ENCODE data around the gene NLK. TPM values are rescaled to one million over a fixed set of nuclear protein-coding genes. Genes with fewer than 3 reads are reported as not detected.

NLK gene
- total and polyA plus RNA-seq, 8 donors, result 9.8 to 16.7 (median 13.5) TPM

- Histone ChIP-seq H3K4me1 (no peaks in the 10 kb centered on the region), H3K36me3 (no peaks in the 10 kb centered on the region), H3K4me3 (no peak overlapping the region), H3K27me3 (no peaks in the 10 kb centered on the region), H3K27ac (no peak overlapping the region), H3K9me3 (no peaks in the 10 kb centered on the region)
- intact Hi-C loops (cut with DNase I), result no loop called here
- DNase-seq (no peak), ATAC-seq (no peak), FAIRE-seq (no peak)
- no peak for TF ChIP-seq CTCF (IDR thresholded peaks at IDR 0.05)
- 94 to 97% methylated on average over 1 of the region's 1 CpG for WGBS, 2 donors
These were observed 154.2 kb downstream of the NLK start for GRCh38 chr17:28196636-28197035.

- no peak for DNase-seq
- no peaks in the 10 kb centered on the region for H3K9me3 ChIP-seq
- no peak overlapping the region for H3K4me3 ChIP-seq
- WGBS, 2 donors, result 79 to 84% methylated on average over 6 of the region's 6 CpGs
- no peak for FAIRE-seq
- H3K4me1 ChIP-seq, result no peaks in the 10 kb centered on the region
- intact Hi-C loops (cut with DNase I), result no loop called here
- H3K36me3 ChIP-seq, result no peaks in the 10 kb centered on the region
- no peak for TF ChIP-seq CTCF (IDR thresholded peaks at IDR 0.05)
- ATAC-seq, result no peak
- H3K27ac ChIP-seq, result no peak overlapping the region
- no peaks in the 10 kb centered on the region for H3K27me3 ChIP-seq
These were observed 156.6 kb downstream of the NLK start for GRCh38 chr17:28199115-28199514.

DNA sequence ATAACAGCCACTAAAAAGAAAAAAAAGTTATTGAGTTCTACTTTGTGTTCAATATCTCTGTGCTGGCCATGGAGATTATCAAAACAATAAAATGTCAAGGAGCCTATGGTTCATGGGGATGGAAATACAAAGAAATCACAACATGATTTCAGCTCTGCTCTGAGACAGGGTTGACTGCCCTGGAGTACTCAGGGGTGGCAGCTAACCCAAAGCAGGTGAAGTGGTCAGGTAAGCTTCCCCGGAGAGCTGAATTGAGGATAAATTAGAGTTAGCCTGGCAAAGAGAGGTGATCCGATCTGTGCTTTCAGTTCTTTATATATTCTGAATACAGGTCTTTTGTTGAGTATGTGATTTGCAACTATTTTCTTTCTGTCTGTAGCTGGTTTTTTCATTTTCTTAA is 157.3 kb downstream of the NLK start:
- H3K27me3 ChIP-seq, result no peaks in the 10 kb centered on the region
- intact Hi-C loops (cut with DNase I), result no loop called here
- ATAC-seq (no peak), DNase-seq (no peak), FAIRE-seq (no peak)
- no peak for TF ChIP-seq CTCF (IDR thresholded peaks at IDR 0.05)
- H3K27ac ChIP-seq, result no peak overlapping the region
- H3K4me3 ChIP-seq, result no peak overlapping the region
- 73 to 74% methylated on average over 2 of the region's 2 CpGs for WGBS, 2 donors
- no peaks in the 10 kb centered on the region for H3K9me3 ChIP-seq
- H3K36me3 ChIP-seq, result no peaks in the 10 kb centered on the region
- H3K4me1 ChIP-seq, result no peaks in the 10 kb centered on the region

- Histone ChIP-seq H3K4me3 (no peak overlapping the region), H3K9me3 (no peaks in the 10 kb centered on the region), H3K36me3 (no peaks in the 10 kb centered on the region), H3K27me3 (no peaks in the 10 kb centered on the region), H3K4me1 (no peaks in the 10 kb centered on the region), H3K27ac (no peak overlapping the region)
- WGBS, 2 donors, result 54 to 59% methylated on average over 3 of the region's 3 CpGs
- no peak for FAIRE-seq
- no peak for TF ChIP-seq CTCF (IDR thresholded peaks at IDR 0.05)
- no peak for ATAC-seq
- DNase-seq, result no peak
- intact Hi-C loops (cut with DNase I), result no loop called here
These were observed 158.8 kb downstream of the NLK start for GRCh38 chr17:28201315-28201714.

DNA sequence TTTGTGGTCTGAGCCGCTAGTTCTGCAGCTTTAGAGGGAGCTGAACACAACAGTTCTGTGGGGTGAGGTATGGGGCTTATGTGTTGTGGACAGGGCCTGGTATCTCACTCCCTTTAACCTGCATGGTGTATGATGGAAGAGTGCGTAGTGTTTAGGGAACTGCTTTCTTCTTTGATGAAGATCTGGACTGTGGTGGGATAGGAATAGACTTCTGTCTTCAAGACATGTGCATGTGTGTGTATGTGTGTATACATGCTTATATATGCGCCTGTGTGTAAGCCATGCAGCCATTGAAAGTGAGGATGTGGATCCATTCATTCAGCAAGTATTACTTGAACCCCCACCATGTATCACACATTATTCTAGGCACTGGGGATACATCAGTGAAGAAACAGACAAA is 161.8 kb downstream of the NLK start:
- Histone ChIP-seq H3K27ac (no peak overlapping the region), H3K4me1 (no peaks in the 10 kb centered on the region), H3K9me3 (no peaks in the 10 kb centered on the region), H3K4me3 (no peak overlapping the region), H3K27me3 (no peaks in the 10 kb centered on the region), H3K36me3 (no peaks in the 10 kb centered on the region)
- no peak for TF ChIP-seq CTCF (IDR thresholded peaks at IDR 0.05)
- FAIRE-seq, result no peak
- WGBS, 2 donors, result 95 to 98% methylated on average over 3 of the region's 3 CpGs
- no peak for ATAC-seq
- no peak for DNase-seq
- intact Hi-C loops (cut with DNase I), result no loop called here
